ENCODE results near the gene GGPS1. TPM values are rescaled to one million over a fixed set of nuclear protein-coding genes. Genes with fewer than 3 reads are reported as not detected.

GGPS1 gene
- total RNA-seq, 4 donors from 2014 or later = 24.3 to 42.7 (median 33.2) TPM

- no peaks in the 10 kb centered on the region for H3K36me3 ChIP-seq
- DNase-seq = no peak
- H3K9me3 ChIP-seq = no peaks in the 10 kb centered on the region
- no peaks in the 10 kb centered on the region for H3K27me3 ChIP-seq
- TF ChIP-seq POLR2A (IDR thresholded peaks at IDR 0.05) (no peak), CTCF (IDR thresholded peaks at IDR 0.05) (no peak)
- intact Hi-C loops (cut with DNase I) = loop anchor here (10.0 kb wide), 1 partner anchor 69 kb away; no protein-coding TSS in a partner anchor
- H3K27ac ChIP-seq = no peak overlapping the region
- H3K4me3 ChIP-seq (replicated peaks in 1 of 3) = no peak overlapping the region
- H3K4me1 ChIP-seq = peaks cover 8 to 22% of the 10 kb centered on the region in 2 donors
- WGBS, 2 donors = 91 to 95% methylated on average over 5 of the region's 5 CpGs
Measured at GRCh38 chr1:235324296-235324695, 4.1 kb upstream of the GGPS1 start.

- Histone ChIP-seq H3K27me3 (no peaks in the 10 kb centered on the region), H3K4me1 (peaks cover 16 to 22% of the 10 kb centered on the region in 2 donors), H3K9me3 (no peaks in the 10 kb centered on the region), H3K27ac (no peak overlapping the region), H3K4me3 (replicated peaks in 1 of 3) (no peak overlapping the region), H3K36me3 (no peaks in the 10 kb centered on the region)
- TF ChIP-seq POLR2A (IDR thresholded peaks at IDR 0.05) = no peak
- TF ChIP-seq CTCF (IDR thresholded peaks at IDR 0.05) = no peak
- intact Hi-C loops (cut with DNase I) = loop anchor here (5.0 to 10.0 kb wide), 2 partner anchors 70 to 92 kb away; no protein-coding TSS in a partner anchor
- DNase-seq = no peak
- WGBS, 2 donors = 23% methylated on average over 3 of the region's 3 CpGs
Measured at GRCh38 chr1:235325139-235325538, 3.2 kb upstream of the GGPS1 start.

GRCh38 chr1:235325854-235326253 is 2.5 kb upstream of the GGPS1 start:
- no peak for TF ChIP-seq POLR2A (IDR thresholded peaks at IDR 0.05)
- no peak for TF ChIP-seq CTCF (IDR thresholded peaks at IDR 0.05)
- Histone ChIP-seq H3K27ac (no peak overlapping the region), H3K4me1 (peaks cover 23 to 27% of the 10 kb centered on the region in 2 donors), H3K9me3 (no peaks in the 10 kb centered on the region), H3K27me3 (no peaks in the 10 kb centered on the region), H3K4me3 (replicated peaks in 1 of 3) (no peak overlapping the region), H3K36me3 (no peaks in the 10 kb centered on the region)
- DNase-seq = no peak
- WGBS, 2 donors = 23 to 28% methylated on average over 2 of the region's 2 CpGs
- intact Hi-C loops (cut with DNase I) = loop anchor here (5.0 to 10.0 kb wide), 2 partner anchors 71 to 91 kb away; no protein-coding TSS in a partner anchor

GRCh38 chr1:235326719-235327558 is 1.4 kb upstream of the GGPS1 start:
- WGBS, 2 donors = 1% methylated on average over 13 to 33 of the region's 78 CpGs
- Histone ChIP-seq H3K36me3 (no peaks in the 10 kb centered on the region), H3K9me3 (no peaks in the 10 kb centered on the region), H3K4me3 (replicated peaks in 1 of 3) (peak overlapping the region; percentile 56 to 95 (median 85)), H3K4me1 (peaks cover 33 to 34% of the 10 kb centered on the region in 2 donors), H3K27me3 (no peaks in the 10 kb centered on the region), H3K27ac (peak overlapping the region; percentile 94 to 98 (median 97))
- TF ChIP-seq CTCF (IDR thresholded peaks at IDR 0.05) = no peak
- TF ChIP-seq POLR2A (IDR thresholded peaks at IDR 0.05) = no peak
- intact Hi-C loops (cut with DNase I) = loop anchor here (5.0 to 10.0 kb wide), 2 partner anchors 72 to 90 kb away; no protein-coding TSS in a partner anchor
- DNase-seq = peak; percentile 40 to 51
